ENCODE measurements around the gene SLC39A6.
"Not testable (repeated sequence)": the region's sequence is repeated elsewhere in the genome, so short reads cannot be mapped to it uniquely, and the experiment has no call there.

The SLC39A6 gene

GRCh38 chr18:36132756-36133155, 3.6 kb upstream of the SLC39A6 start:
- DNase-seq: no peak

- DNase-seq: no peak
Measured at GRCh38 chr18:36131692-36132483, 2.7 kb upstream of the SLC39A6 start.

- DNase-seq: peak; percentile 40
Measured at GRCh38 chr18:36130883-36131653, 1.9 kb upstream of the SLC39A6 start.

- no peak for DNase-seq
Measured at GRCh38 chr18:36130039-36130831, 1.1 kb upstream of the SLC39A6 start.

GRCh38 chr18:36128907-36129299, 237 bp downstream of the SLC39A6 start:
- DNase-seq: no peak

GRCh38 chr18:36128530-36128870, 640 bp downstream of the SLC39A6 start:
- DNase-seq: no peak

- DNase-seq: no peak
Measured at GRCh38 chr18:36127836-36128529, 1.2 kb downstream of the SLC39A6 start.

GRCh38 chr18:36126668-36127067, 2.5 kb downstream of the SLC39A6 start:
- DNase-seq: no peak

- DNase-seq: no peak
Measured at GRCh38 chr18:36124841-36125240, 4.3 kb downstream of the SLC39A6 start.

GRCh38 chr18:36120297-36120696, 8.8 kb downstream of the SLC39A6 start:
- no peak for DNase-seq

- DNase-seq: not testable (repeated sequence)
Measured at GRCh38 chr18:36116771-36117170, 12.4 kb downstream of the SLC39A6 start.

GRCh38 chr18:36114738-36115137, 14.4 kb downstream of the SLC39A6 start:
- no peak for DNase-seq

GRCh38 chr18:36114251-36114650, 14.9 kb downstream of the SLC39A6 start:
- no peak for DNase-seq

- no peak for DNase-seq
Measured at GRCh38 chr18:36112302-36112701, 16.8 kb downstream of the SLC39A6 start.

- no peak for DNase-seq
Measured at GRCh38 chr18:36109737-36110136, 19.4 kb downstream of the SLC39A6 start.

- DNase-seq: no peak
Measured at GRCh38 chr18:36108601-36109000, 20.5 kb downstream of the SLC39A6 start.

GRCh38 chr18:36108196-36108595, 20.9 kb downstream of the SLC39A6 start:
- peak; percentile 84 for DNase-seq

GRCh38 chr18:36107477-36107876, 21.7 kb downstream of the SLC39A6 start:
- DNase-seq: peak; percentile 74

- no peak for DNase-seq
Measured at GRCh38 chr18:36104749-36105148, 24.4 kb downstream of the SLC39A6 start.

GRCh38 chr18:36101943-36102342, 27.2 kb downstream of the SLC39A6 start:
- no peak for DNase-seq

GRCh38 chr18:36099311-36099710, 29.8 kb downstream of the SLC39A6 start:
- no peak for DNase-seq

- no peak for DNase-seq
Measured at GRCh38 chr18:36096955-36097354, 32.2 kb downstream of the SLC39A6 start.
